Endodermal cell (in vitro differentiated cells): ENCODE data around the gene KLHL40. TPM values are rescaled to one million over a fixed set of nuclear protein-coding genes. Genes with fewer than 3 reads are reported as not detected.

Source experiments
- DNase-seq: peaks from one replicate; pipeline ENCODE4 v3.0.0-alpha.2; 2017
- H3K27ac ChIP-seq: 2 replicates; pipeline ENCODE4 v1.5.1; 2013; ENCODE audit warnings: mild to moderate bottlenecking, low read depth, low read length, moderate library complexity
- H3K27me3 ChIP-seq: 2 replicates; pipeline ENCODE4 v1.6.1; 2013; ENCODE audit warnings: mild to moderate bottlenecking, low read length, moderate library complexity; ENCODE audit not compliant: insufficient read depth, control insufficient read depth, poor library complexity, severe bottlenecking
- H3K36me3 ChIP-seq: 2 replicates; pipeline ENCODE4 v1.7.0; 2013; ENCODE audit warnings: mild to moderate bottlenecking, low read length, moderate library complexity; ENCODE audit not compliant: control insufficient read depth, insufficient read depth
- H3K4me1 ChIP-seq: one replicate; pipeline ENCODE4 v1.7.0; 2013; ENCODE audit warnings: low read length; ENCODE audit not compliant: control insufficient read depth, insufficient read depth
- H3K4me3 ChIP-seq: 2 replicates; pipeline ENCODE4 v1.5.1; 2013; ENCODE audit warnings: mild to moderate bottlenecking, low read length, moderate library complexity
- H3K9ac ChIP-seq: 2 replicates; pipeline ENCODE4 v1.6.1; 2013; ENCODE audit warnings: mild to moderate bottlenecking, low read length, moderate library complexity; ENCODE audit not compliant: poor library complexity, severe bottlenecking; ENCODE audit errors: extremely low read depth
- H3K9me3 ChIP-seq: 2 replicates; pipeline ENCODE4 v1.6.1; 2013; ENCODE audit warnings: mild to moderate bottlenecking, low read length, moderate library complexity; ENCODE audit not compliant: control insufficient read depth
- H3K27ac Mint-ChIP-seq: 2 replicates; pipeline ENCODE4 v1.8.0; 2020; ENCODE audit warnings: mixed read lengths
- H3K27me3 Mint-ChIP-seq: 2 replicates; pipeline ENCODE4 v1.8.0; 2021; ENCODE audit warnings: mild to moderate bottlenecking, mixed read lengths; ENCODE audit not compliant: insufficient read depth
- H3K36me3 Mint-ChIP-seq: 2 replicates; pipeline ENCODE4 v1.8.0; 2020; ENCODE audit warnings: low read depth, mixed read lengths
- H3K4me1 Mint-ChIP-seq: 2 replicates; pipeline ENCODE4 v1.8.0; 2020; ENCODE audit warnings: mixed read lengths
- H3K4me3 Mint-ChIP-seq: 2 replicates; pipeline ENCODE4 v1.8.0; 2020; ENCODE audit warnings: mild to moderate bottlenecking, moderate library complexity, mixed read lengths
- H3K9me3 Mint-ChIP-seq: 2 replicates; pipeline ENCODE4 v1.8.0; 2020; ENCODE audit warnings: mild to moderate bottlenecking, mixed read lengths
- CTCF ChIP-seq: fragments of 200-600 bp; sonication (generic); conservative IDR thresholded peaks from 2 replicates; pipeline ENCODE4 v1.5.0; 2021; ENCODE audit warnings: antibody characterized with exemption, mild to moderate bottlenecking
- WGBS, 2 experiments: methylation state at CpG; one replicate each; pipeline versions ENCODE4 v1.1.5 to v1.1.7; 2013; ENCODE audit warnings: missing lambda C conversion rate in 2 of 2, mixed read lengths in 1 of 2; ENCODE audit not compliant: insufficient coverage in 1 of 2, insufficient read length in 1 of 2; 5-methylcytosine and 5-hydroxymethylcytosine counted together
- total RNA-seq, 2 donors: library from RNA; stranded (reverse); fragmentation: NEBNext Ultra II Directional in 1 of 2; extraction: Animal tissue kit (Norgen Biotek cat#: 25700) in 1 of 2; gene quantifications; 2 replicates in 1 of 2; 3 replicates in 1 of 2; pipeline ENCODE4 v1.2.1, GENCODE V29; 2021

Gene KLHL40
- total RNA-seq, 2 donors from 2014 or later, result not detected

DNA sequence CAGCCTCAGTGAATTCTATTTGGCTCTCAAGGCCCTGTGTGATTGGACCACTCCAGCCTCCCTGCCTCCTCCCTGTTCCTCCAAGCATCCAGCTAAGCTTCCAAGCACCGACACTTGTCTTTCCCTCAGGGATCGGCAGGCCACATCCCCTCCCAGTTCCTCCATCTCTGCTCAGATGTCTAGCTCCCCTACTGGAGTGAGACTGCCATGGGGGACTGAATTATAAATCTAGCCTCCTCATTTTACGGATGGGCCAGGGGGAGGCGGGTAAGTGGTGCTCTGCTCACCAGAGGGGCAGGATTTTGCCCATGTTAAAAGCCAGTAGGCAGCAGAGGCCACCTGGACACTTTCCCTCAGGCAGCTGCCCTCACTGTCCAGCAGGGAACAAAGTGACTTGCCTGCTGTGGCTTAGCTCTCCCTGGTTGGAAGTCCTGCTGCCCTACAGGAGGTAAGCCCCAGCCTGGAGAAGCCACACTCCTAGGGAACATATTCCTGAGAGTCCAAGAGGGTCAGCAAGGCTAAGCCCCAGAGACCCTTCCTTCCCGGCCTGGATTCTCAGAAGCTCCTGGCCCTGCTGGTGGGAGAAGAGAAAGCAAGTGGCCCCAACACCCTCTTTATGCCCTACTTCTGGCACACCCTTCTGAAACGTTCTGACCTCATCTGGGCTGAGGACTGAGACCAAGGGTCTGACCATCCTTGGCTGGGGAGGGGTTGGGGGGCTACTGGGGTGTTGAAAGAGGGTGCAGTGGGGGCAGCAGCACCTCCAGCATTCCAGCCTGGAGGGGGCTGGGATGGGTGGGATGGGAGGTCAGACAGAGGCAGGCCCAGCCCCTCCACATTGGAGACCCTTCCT lies 26.4 kb downstream of the KLHL40 start:
- TF ChIP-seq CTCF, result peak; percentile 57
- H3K27ac ChIP-seq, result no peak overlapping the region
- peak; percentile 65 for DNase-seq

GRCh38 chr3:42712344-42712648 lies 27.0 kb downstream of the KLHL40 start:
- Histone ChIP-seq H3K4me1 (no peaks in the 10 kb centered on the region), H3K27ac (no peak overlapping the region), H3K9me3 (no peaks in the 10 kb centered on the region), H3K36me3 (no peaks in the 10 kb centered on the region), H3K4me3 (no peak overlapping the region), H3K9ac (no peak overlapping the region), H3K27me3 (no peaks in the 10 kb centered on the region)
- Mint-ChIP-seq H3K27me3 (no peaks in the 10 kb centered on the region), H3K27ac (no peak overlapping the region), H3K36me3 (no peaks in the 10 kb centered on the region), H3K4me3 (no peak overlapping the region), H3K4me1 (peaks cover 3% of the 10 kb centered on the region), H3K9me3 (no peaks in the 10 kb centered on the region)
- no peak for DNase-seq
- TF ChIP-seq CTCF, result no peak
- 88 to 100% methylated on average over 2 to 4 of the region's 4 CpGs for WGBS, 2 experiments

More for the DNA sequence above, 26.4 kb downstream of the KLHL40 start:
- no peaks in the 10 kb centered on the region for H3K4me1 ChIP-seq
- Mint-ChIP-seq H3K9me3 (no peaks in the 10 kb centered on the region), H3K4me1 (peaks cover 3% of the 10 kb centered on the region), H3K4me3 (no peak overlapping the region), H3K36me3 (no peaks in the 10 kb centered on the region), H3K27me3 (peaks cover 2% of the 10 kb centered on the region), H3K27ac (no peak overlapping the region)
- no peak overlapping the region for H3K4me3 ChIP-seq
- H3K36me3 ChIP-seq, result no peaks in the 10 kb centered on the region
- H3K27me3 ChIP-seq, result no peaks in the 10 kb centered on the region
- no peaks in the 10 kb centered on the region for H3K9me3 ChIP-seq
- no peak overlapping the region for H3K9ac ChIP-seq
- 73 to 87% methylated on average over 3 to 6 of the region's 6 CpGs for WGBS, 2 experiments

DNA sequence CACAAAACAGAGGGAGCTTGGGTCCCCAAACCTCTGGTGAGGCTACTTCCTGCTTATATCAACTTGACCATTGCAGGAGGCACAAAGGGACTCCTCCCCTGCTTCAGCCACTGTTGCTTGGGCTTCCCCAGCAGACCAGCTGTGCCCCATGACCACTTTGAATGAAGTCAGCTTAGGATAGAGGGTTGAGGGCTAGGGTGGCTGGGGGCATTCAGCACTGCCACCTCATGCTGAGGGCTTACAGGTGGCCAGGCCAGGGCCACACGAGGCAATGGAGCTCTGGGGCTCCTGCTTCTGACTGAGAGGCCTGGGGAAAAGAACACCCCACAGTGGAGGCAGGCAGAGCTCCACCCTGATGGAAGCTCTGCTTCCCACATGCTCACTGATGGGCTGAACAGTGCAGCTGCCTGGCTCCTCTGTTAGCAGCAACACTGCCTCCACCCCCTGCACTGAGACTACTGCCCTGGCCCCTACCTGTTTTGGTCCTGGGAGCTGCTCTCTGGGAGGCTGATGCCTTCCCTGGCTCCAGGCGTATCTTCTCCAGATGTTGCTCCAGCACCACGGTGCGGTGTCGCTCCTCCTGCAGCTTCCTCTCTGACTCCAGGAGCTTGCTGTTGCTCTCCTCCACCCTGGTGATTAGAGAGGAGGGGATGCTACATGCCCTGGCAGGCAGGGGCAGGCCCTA lies 27.5 kb downstream of the KLHL40 start:
- WGBS, 2 experiments, result 71 to 86% methylated on average over 1 to 5 of the region's 5 CpGs
- H3K9me3 Mint-ChIP-seq, result no peaks in the 10 kb centered on the region
- Histone ChIP-seq H3K9ac (no peak overlapping the region), H3K9me3 (no peaks in the 10 kb centered on the region), H3K4me3 (no peak overlapping the region), H3K4me1 (no peaks in the 10 kb centered on the region), H3K36me3 (no peaks in the 10 kb centered on the region), H3K27ac (no peak overlapping the region), H3K27me3 (no peaks in the 10 kb centered on the region)
- H3K4me3 Mint-ChIP-seq, result no peak overlapping the region
- no peaks in the 10 kb centered on the region for H3K36me3 Mint-ChIP-seq
- H3K4me1 Mint-ChIP-seq, result peaks cover 3% of the 10 kb centered on the region
- no peak overlapping the region for H3K27ac Mint-ChIP-seq
- TF ChIP-seq CTCF, result no peak
- H3K27me3 Mint-ChIP-seq, result no peaks in the 10 kb centered on the region
- no peak for DNase-seq
